Lung (tissue), 12 donors: ENCODE measurements around the gene MMAB. TPM values are rescaled to one million over a fixed set of nuclear protein-coding genes. Genes with fewer than 3 reads are reported as not detected.

ENCODE experiments used
- ATAC-seq: fragments of 200-7000 bp; cut with Tn5 transposase; one replicate; pipeline ENCODE4 v1.9.1; 2020; ENCODE audit warnings: moderate number of reproducible peaks; ENCODE audit not compliant: insufficient read depth, low FRiP score
- DNase-seq, 3 donors: peaks; one replicate each; pipeline ENCODE4 v3.0.0-alpha.2; 2013 to 2017
- H3K27ac ChIP-seq, 2 donors: one replicate each; pipeline ENCODE4 v1.5.1; 2013; ENCODE audit warnings: mild to moderate bottlenecking in 2 of 2, moderate library complexity in 2 of 2, control low read depth in 1 of 2, inconsistent platforms in 1 of 2, low read depth in 1 of 2, low read length in 1 of 2
- H3K27me3 ChIP-seq, 3 donors: one replicate each; pipeline ENCODE4 v1.5.1; 2013; ENCODE audit warnings: low read length in 2 of 3; ENCODE audit not compliant: control insufficient read depth in 3 of 3, insufficient read depth in 3 of 3
- H3K36me3 ChIP-seq, 4 donors: one replicate each; pipeline ENCODE4 v1.5.1; 2013; ENCODE audit warnings: low read length in 4 of 4, mild to moderate bottlenecking in 1 of 4, moderate library complexity in 1 of 4; ENCODE audit not compliant: control insufficient read depth in 4 of 4, insufficient read depth in 4 of 4
- H3K4me1 ChIP-seq, 5 donors: one replicate each; pipeline ENCODE4 v1.5.1; 2013; ENCODE audit warnings: low read length in 5 of 5, mild to moderate bottlenecking in 2 of 5, moderate library complexity in 1 of 5; ENCODE audit not compliant: control insufficient read depth in 5 of 5, insufficient read depth in 5 of 5
- H3K4me3 ChIP-seq: one replicate; pipeline ENCODE4 v1.5.1; 2013; ENCODE audit warnings: mild to moderate bottlenecking, control low read depth, moderate library complexity
- H3K9ac ChIP-seq, 2 donors: one replicate each; pipeline ENCODE4 v1.5.1; 2013; ENCODE audit warnings: low read length in 2 of 2, control low read depth in 1 of 2; ENCODE audit not compliant: insufficient read depth in 1 of 2
- H3K9me3 ChIP-seq, 4 donors: one replicate each; pipeline ENCODE4 v1.5.1; 2013; ENCODE audit warnings: low read length in 3 of 4, mild to moderate bottlenecking in 1 of 4, moderate library complexity in 1 of 4; ENCODE audit not compliant: control insufficient read depth in 4 of 4, insufficient read depth in 3 of 4
- WGBS, 2 donors: extraction: QIAGEN DNeasy Blood & Tissue Kit; methylation state at CpG; one replicate each; pipeline ENCODE4 v1.1.7; 2013; 5-methylcytosine and 5-hydroxymethylcytosine counted together
- polyA plus RNA-seq, 2 donors: library from polyadenylated mRNA; stranded (reverse); fragments of 200-250 nt; gene quantifications; one replicate each; pipeline ENCODE4 v1.2.1, GENCODE V29; 2013
- total RNA-seq, 2 donors: library from RNA; depleted of rRNA in 1 of 2; stranded (reverse); fragments of >200 nt in 1 of 2; gene quantifications; one replicate each; pipeline ENCODE4 v1.2.1, GENCODE V29; 2014 to 2021
- TF ChIP-seq, protein P1 (sequence below): IDR thresholded peaks from 2 replicates; pipeline ENCODE4 v1.5.1; 2012; ENCODE audit warnings: mild to moderate bottlenecking; ENCODE audit errors: control extremely low read depth, extremely low read depth
- donor health status: control.
- donor health status: control.
- donor health status: Bipolar disorder and iron deficiency.
- donor health status: healthy.
- donor health status: DM: yes; HTN: yes; CAD: no.

The MMAB gene
- total and polyA plus RNA-seq, 4 donors: 23.8 to 90.2 (median 77.9) TPM

DNA sequence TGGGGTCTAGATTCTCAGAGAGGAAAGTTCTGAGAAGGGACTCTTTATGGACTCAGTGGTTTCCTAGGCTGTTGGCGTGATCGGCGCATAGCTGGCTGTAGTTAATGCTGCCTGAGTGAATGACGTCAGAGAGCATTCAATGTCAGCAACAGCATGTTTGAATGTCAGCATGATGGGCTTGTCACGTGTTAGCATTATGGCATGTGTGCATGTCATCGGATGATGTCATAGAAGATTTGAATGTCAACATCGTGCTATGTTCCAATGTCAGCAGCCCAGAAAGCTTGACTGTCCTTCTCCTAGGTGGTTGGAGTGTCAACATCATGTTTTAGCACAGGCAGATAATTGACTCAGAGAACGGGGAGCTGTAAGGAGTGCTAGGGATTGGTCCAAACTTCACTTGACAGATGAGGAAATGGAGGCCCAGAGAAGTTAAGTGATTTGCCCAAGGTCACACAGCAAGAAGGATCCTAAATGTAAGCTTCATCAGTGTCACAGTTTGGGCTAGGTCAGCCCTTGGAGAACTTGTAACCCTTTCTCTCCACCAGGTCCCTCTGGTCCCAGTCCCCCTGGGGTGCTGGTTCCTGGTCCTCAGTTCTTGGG lies 45.8 kb upstream of the MMAB start:
- Histone ChIP-seq H3K27me3 (peaks cover 0 to 24% (median 12%) of the 10 kb centered on the region in 3 donors), H3K4me3 (no peak overlapping the region), H3K36me3 (no peaks in the 10 kb centered on the region), H3K9ac (no peak overlapping the region), H3K9me3 (no peaks in the 10 kb centered on the region), H3K4me1 (peaks cover 0 to 9% (median 2%) of the 10 kb centered on the region in 5 donors), H3K27ac (no peak overlapping the region)
- TF ChIP-seq, protein P1, sequence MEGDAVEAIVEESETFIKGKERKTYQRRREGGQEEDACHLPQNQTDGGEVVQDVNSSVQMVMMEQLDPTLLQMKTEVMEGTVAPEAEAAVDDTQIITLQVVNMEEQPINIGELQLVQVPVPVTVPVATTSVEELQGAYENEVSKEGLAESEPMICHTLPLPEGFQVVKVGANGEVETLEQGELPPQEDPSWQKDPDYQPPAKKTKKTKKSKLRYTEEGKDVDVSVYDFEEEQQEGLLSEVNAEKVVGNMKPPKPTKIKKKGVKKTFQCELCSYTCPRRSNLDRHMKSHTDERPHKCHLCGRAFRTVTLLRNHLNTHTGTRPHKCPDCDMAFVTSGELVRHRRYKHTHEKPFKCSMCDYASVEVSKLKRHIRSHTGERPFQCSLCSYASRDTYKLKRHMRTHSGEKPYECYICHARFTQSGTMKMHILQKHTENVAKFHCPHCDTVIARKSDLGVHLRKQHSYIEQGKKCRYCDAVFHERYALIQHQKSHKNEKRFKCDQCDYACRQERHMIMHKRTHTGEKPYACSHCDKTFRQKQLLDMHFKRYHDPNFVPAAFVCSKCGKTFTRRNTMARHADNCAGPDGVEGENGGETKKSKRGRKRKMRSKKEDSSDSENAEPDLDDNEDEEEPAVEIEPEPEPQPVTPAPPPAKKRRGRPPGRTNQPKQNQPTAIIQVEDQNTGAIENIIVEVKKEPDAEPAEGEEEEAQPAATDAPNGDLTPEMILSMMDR: no peak
- WGBS, 2 donors: 84 to 90% methylated on average over 8 of the region's 8 CpGs
- DNase-seq (no peak), ATAC-seq (no peak)

DNA sequence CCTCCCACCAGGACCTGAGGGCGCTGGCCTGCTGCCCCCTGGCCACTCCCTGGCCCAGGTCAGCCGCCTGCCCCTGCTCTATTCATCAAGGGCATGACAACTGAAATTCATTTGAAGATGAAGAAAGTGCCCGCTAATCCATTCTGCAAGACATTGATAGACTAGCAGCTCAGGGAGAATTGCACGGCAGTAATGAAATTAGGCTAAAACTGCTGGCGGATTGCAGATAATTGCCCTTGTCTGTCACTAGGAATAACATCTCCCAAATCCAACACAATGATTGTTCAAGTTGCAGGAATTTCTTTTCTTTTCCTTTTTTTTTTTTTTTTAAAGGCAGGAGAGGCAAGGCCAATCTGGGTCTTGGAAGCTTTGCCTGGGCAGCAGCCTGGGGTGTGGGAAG lies 44.8 kb upstream of the MMAB start:
- no peak for DNase-seq
- H3K36me3 ChIP-seq: no peaks in the 10 kb centered on the region
- no peak overlapping the region for H3K9ac ChIP-seq
- TF ChIP-seq, protein P1: no peak
- peaks cover 0 to 29% (median 12%) of the 10 kb centered on the region in 3 donors for H3K27me3 ChIP-seq
- H3K4me3 ChIP-seq: no peak overlapping the region
- H3K27ac ChIP-seq: no peak overlapping the region
- 81 to 85% methylated on average over 5 of the region's 5 CpGs for WGBS, 2 donors
- no peaks in the 10 kb centered on the region for H3K9me3 ChIP-seq
- peaks cover 0 to 9% (median 2%) of the 10 kb centered on the region in 5 donors for H3K4me1 ChIP-seq
- ATAC-seq: no peak

DNA sequence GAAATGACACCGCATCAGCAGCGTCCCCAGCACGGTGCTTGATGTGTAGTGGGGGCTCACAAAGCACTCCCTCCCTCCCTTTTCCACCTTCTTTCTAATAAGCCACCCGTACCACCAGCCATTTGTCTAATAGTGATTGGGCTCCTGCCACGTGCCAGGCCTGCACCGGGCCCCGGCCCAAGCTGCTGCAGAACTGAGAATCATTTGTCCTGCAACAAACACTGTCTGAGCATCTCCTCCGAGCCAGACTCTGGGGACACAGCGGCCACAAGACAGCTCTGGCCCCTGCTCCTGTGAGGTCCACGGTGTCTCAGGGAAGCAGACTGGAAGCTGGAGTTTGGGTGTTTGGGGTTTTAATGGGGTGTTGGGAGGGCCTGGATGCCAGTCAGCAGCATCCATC lies 44.2 kb upstream of the MMAB start:
- Histone ChIP-seq H3K36me3 (no peaks in the 10 kb centered on the region), H3K27me3 (peaks cover 0 to 32% (median 16%) of the 10 kb centered on the region in 3 donors), H3K4me1 (peaks cover 0 to 9% (median 2%) of the 10 kb centered on the region in 5 donors), H3K27ac (no peak overlapping the region), H3K9ac (no peak overlapping the region), H3K9me3 (no peaks in the 10 kb centered on the region), H3K4me3 (no peak overlapping the region)
- DNase-seq (no peak), ATAC-seq (no peak)
- 76 to 86% methylated on average over 10 of the region's 10 CpGs for WGBS, 2 donors
- TF ChIP-seq, protein P1: no peak
